Measurements from ENCODE around the gene CSF1.
"Not testable (repeated sequence)": the region's sequence is repeated elsewhere in the genome, so short reads cannot be mapped to it uniquely, and the experiment has no call there.

Gene CSF1

GRCh38 chr1:109918671-109919070 is 8.0 kb downstream of the CSF1 start:
- DNase-seq (ENCODE audit: low read depth in 2 of 3, low spot score in 2 of 3) = no peak

- DNase-seq (ENCODE audit: low read depth in 2 of 3, low spot score in 2 of 3) = no peak
Measured at GRCh38 chr1:109919303-109919702, 8.7 kb downstream of the CSF1 start.

GRCh38 chr1:109920391-109920790 is 9.7 kb downstream of the CSF1 start:
- not testable (repeated sequence) for DNase-seq (ENCODE audit: low read depth in 2 of 3, low spot score in 2 of 3)

GRCh38 chr1:109922326-109922725 is 11.7 kb downstream of the CSF1 start:
- no peak for DNase-seq (ENCODE audit: low read depth in 2 of 3, low spot score in 2 of 3)

- DNase-seq (ENCODE audit: low read depth in 2 of 3, low spot score in 2 of 3) = no peak
Measured at GRCh38 chr1:109923131-109923945, 12.7 kb downstream of the CSF1 start.

GRCh38 chr1:109923946-109924275 is 13.3 kb downstream of the CSF1 start:
- no peak for DNase-seq (ENCODE audit: low read depth in 2 of 3, low spot score in 2 of 3)

GRCh38 chr1:109924316-109924715 is 13.7 kb downstream of the CSF1 start:
- DNase-seq (ENCODE audit: low read depth in 2 of 3, low spot score in 2 of 3) = no peak

- no peak for DNase-seq (ENCODE audit: low read depth in 2 of 3, low spot score in 2 of 3)
Measured at GRCh38 chr1:109925159-109925990, 14.7 kb downstream of the CSF1 start.

- no peak for DNase-seq (ENCODE audit: low read depth in 2 of 3, low spot score in 2 of 3)
Measured at GRCh38 chr1:109926662-109927300, 16.1 kb downstream of the CSF1 start.

GRCh38 chr1:109927356-109927755 is 16.7 kb downstream of the CSF1 start:
- DNase-seq (ENCODE audit: low read depth in 2 of 3, low spot score in 2 of 3) = no peak

GRCh38 chr1:109927911-109928321 is 17.3 kb downstream of the CSF1 start:
- DNase-seq (ENCODE audit: low read depth in 2 of 3, low spot score in 2 of 3) = no peak

GRCh38 chr1:109928591-109929111 is 18.0 kb downstream of the CSF1 start:
- no peak for DNase-seq (ENCODE audit: low read depth in 2 of 3, low spot score in 2 of 3)

- no peak for DNase-seq (ENCODE audit: low read depth in 2 of 3, low spot score in 2 of 3)
Measured at GRCh38 chr1:109929170-109929569, 18.5 kb downstream of the CSF1 start.

GRCh38 chr1:109929588-109930251 is 19.1 kb downstream of the CSF1 start:
- no peak for DNase-seq (ENCODE audit: low read depth in 2 of 3, low spot score in 2 of 3)

- DNase-seq (ENCODE audit: low read depth in 2 of 3, low spot score in 2 of 3) = no peak
Measured at GRCh38 chr1:109930252-109930993, 19.8 kb downstream of the CSF1 start.

- no peak for DNase-seq (ENCODE audit: low read depth in 2 of 3, low spot score in 2 of 3)
Measured at GRCh38 chr1:109931189-109931731, 20.6 kb downstream of the CSF1 start.

- no peak for DNase-seq (ENCODE audit: low read depth in 2 of 3, low spot score in 2 of 3)
Measured at GRCh38 chr1:109931911-109932636, 21.4 kb downstream of the CSF1 start.

- DNase-seq (ENCODE audit: low read depth in 2 of 3, low spot score in 2 of 3) = no peak
Measured at GRCh38 chr1:109932679-109933078, 22.0 kb downstream of the CSF1 start.

Measured in activated CD8-positive, alpha-beta memory T cell treated with anti-CD3 and anti-CD28 coated beads for 48 hours (primary cell).